ENCODE measurements around the gene SLC16A11.
"Not testable (repeated sequence)": the region's sequence is repeated elsewhere in the genome, so short reads cannot be mapped to it uniquely, and the experiment has no call there.

The SLC16A11 gene

GRCh38 chr17:7058831-7059447 lies 15.0 kb upstream of the SLC16A11 start:
- DNase-seq, result no peak

- no peak for DNase-seq
Observed at GRCh38 chr17:7056386-7056785, 12.5 kb upstream of the SLC16A11 start.

- not testable (repeated sequence) for DNase-seq
Observed at GRCh38 chr17:7050583-7050982, 6.7 kb upstream of the SLC16A11 start.

GRCh38 chr17:7048968-7049367 lies 5.1 kb upstream of the SLC16A11 start:
- no peak for DNase-seq

GRCh38 chr17:7047566-7047965 lies 3.7 kb upstream of the SLC16A11 start:
- DNase-seq, result no peak

- DNase-seq, result peak; percentile 77
Observed at GRCh38 chr17:7046725-7047397, 3.0 kb upstream of the SLC16A11 start.

- peak; percentile 20 for DNase-seq
Observed at GRCh38 chr17:7046127-7046724, 2.3 kb upstream of the SLC16A11 start.

GRCh38 chr17:7045492-7046126 lies 1.7 kb upstream of the SLC16A11 start:
- peak; percentile 45 for DNase-seq

GRCh38 chr17:7043182-7043496 lies 753 bp downstream of the SLC16A11 start:
- no peak for DNase-seq

- DNase-seq, result peak; percentile 29
Observed at GRCh38 chr17:7042501-7043181, 1.3 kb downstream of the SLC16A11 start.

- no peak for DNase-seq
Observed at GRCh38 chr17:7041607-7042500, 2.0 kb downstream of the SLC16A11 start.

- no peak for DNase-seq
Observed at GRCh38 chr17:7039832-7040231, 4.1 kb downstream of the SLC16A11 start.

GRCh38 chr17:7038025-7038862 lies 5.6 kb downstream of the SLC16A11 start:
- no peak for DNase-seq

- peak; percentile 99 for DNase-seq
Observed at GRCh38 chr17:7035591-7036368, 8.1 kb downstream of the SLC16A11 start, which contains the start of gene SLC16A13. TSS of gene SLC16A13 (plus strand) at chr17:7036015. CDS start at chr17:7036383, 368 bp downstream.

- no peak for DNase-seq
Observed at GRCh38 chr17:7034955-7035590, 8.8 kb downstream of the SLC16A11 start.

GRCh38 chr17:7029659-7030058 lies 14.2 kb downstream of the SLC16A11 start:
- no peak for DNase-seq

- DNase-seq, result no peak
Observed at GRCh38 chr17:7029096-7029495, 14.8 kb downstream of the SLC16A11 start.

- no peak for DNase-seq
Observed at GRCh38 chr17:7027335-7027734, 16.6 kb downstream of the SLC16A11 start.

- DNase-seq, result no peak
Observed at GRCh38 chr17:7026471-7027115, 17.3 kb downstream of the SLC16A11 start.

All from effector CD4-positive, alpha-beta T cell (primary cell).